ENCODE results near the gene ZNF426.

DNA sequence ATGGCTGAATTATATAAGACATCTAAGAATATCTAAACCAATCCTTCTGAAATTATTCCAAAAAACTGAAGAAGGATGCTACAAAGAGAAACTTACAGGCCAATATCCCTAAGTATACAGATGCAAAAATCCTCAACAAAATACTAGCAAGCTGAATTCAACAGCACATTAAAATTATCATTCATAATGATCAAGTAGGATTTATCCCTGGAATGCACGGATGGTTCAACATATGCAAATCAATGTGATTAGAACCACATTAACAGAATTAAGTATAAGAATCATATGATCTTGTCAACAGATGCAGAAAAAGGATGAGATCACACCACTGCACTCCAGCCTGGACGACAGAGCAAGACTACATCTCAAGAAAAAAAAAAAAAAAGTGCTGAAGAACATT lies 53.3 kb downstream of the ZNF426 start:
- TF ChIP-seq, protein P1, sequence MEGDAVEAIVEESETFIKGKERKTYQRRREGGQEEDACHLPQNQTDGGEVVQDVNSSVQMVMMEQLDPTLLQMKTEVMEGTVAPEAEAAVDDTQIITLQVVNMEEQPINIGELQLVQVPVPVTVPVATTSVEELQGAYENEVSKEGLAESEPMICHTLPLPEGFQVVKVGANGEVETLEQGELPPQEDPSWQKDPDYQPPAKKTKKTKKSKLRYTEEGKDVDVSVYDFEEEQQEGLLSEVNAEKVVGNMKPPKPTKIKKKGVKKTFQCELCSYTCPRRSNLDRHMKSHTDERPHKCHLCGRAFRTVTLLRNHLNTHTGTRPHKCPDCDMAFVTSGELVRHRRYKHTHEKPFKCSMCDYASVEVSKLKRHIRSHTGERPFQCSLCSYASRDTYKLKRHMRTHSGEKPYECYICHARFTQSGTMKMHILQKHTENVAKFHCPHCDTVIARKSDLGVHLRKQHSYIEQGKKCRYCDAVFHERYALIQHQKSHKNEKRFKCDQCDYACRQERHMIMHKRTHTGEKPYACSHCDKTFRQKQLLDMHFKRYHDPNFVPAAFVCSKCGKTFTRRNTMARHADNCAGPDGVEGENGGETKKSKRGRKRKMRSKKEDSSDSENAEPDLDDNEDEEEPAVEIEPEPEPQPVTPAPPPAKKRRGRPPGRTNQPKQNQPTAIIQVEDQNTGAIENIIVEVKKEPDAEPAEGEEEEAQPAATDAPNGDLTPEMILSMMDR (IDR thresholded peaks at IDR 0.05), result no peak
- no peak for TF ChIP-seq EZH2 (IDR thresholded peaks at IDR 0.05; ENCODE audit: borderline replicate concordance, insufficient read depth, low read depth, low read length, poor library complexity, severe bottlenecking)
